Tibial nerve (tissue), 4 donors: ENCODE data around the gene YARS1.

Experiments
- CTCF ChIP-seq, 5 experiments: fragments of 200-600 bp in 3 of 5; fragments of 450-650 bp in 2 of 5; sonication (generic) in 3 of 5; IDR thresholded peaks; one replicate each; pipeline ENCODE4 v1.5.1; 2016 to 2019; ENCODE audit warnings: antibody characterized with exemption in 5 of 5, mild to moderate bottlenecking in 3 of 5, moderate library complexity in 2 of 5
- EP300 ChIP-seq, 2 donors: sonication (generic); formaldehyde crosslinking; IDR thresholded peaks; one replicate each; pipeline ENCODE4 v1.6.1; 2017; ENCODE audit warnings: antibody characterized with exemption in 2 of 2, mild to moderate bottlenecking in 1 of 2
- POLR2A ChIP-seq, 2 donors: fragments of 450-650 bp; IDR thresholded peaks; one replicate each; pipeline ENCODE4 v1.6.1; 2017; ENCODE audit warnings: antibody characterized with exemption in 2 of 2, mild to moderate bottlenecking in 2 of 2, moderate library complexity in 2 of 2

GRCh38 chr1:32758795-32759430 lies 58.2 kb downstream of the YARS1 start:
- no peak for TF ChIP-seq CTCF (IDR thresholded peaks at IDR 0.05)
- TF ChIP-seq EP300 (IDR thresholded peaks at IDR 0.05), result no peak
- no peak for TF ChIP-seq POLR2A (IDR thresholded peaks at IDR 0.05)
